Measurements from ENCODE around the gene L1CAM. TPM values are rescaled to one million over a fixed set of nuclear protein-coding genes. Genes with fewer than 3 reads are reported as not detected.

Gene L1CAM
- total and polyA plus RNA-seq, 9 of the 15 experiments (the other 6 are each of a cell fraction or from before 2014, with no cell fraction given): 0.09 to 0.86 (median 0.26) TPM; not detected in 3

GRCh38 chrX:153875391-153876111, 10.4 kb downstream of the L1CAM start (continued):
- TF ChIP-seq NR3C1 (CRISPR knock-in tag; IDR thresholded peaks at IDR 0.05): peak; percentile 100
- TF ChIP-seq CHCHD3 (CRISPR knock-in tag; IDR thresholded peaks at IDR 0.05): no peak
- TF ChIP-seq, protein P1, sequence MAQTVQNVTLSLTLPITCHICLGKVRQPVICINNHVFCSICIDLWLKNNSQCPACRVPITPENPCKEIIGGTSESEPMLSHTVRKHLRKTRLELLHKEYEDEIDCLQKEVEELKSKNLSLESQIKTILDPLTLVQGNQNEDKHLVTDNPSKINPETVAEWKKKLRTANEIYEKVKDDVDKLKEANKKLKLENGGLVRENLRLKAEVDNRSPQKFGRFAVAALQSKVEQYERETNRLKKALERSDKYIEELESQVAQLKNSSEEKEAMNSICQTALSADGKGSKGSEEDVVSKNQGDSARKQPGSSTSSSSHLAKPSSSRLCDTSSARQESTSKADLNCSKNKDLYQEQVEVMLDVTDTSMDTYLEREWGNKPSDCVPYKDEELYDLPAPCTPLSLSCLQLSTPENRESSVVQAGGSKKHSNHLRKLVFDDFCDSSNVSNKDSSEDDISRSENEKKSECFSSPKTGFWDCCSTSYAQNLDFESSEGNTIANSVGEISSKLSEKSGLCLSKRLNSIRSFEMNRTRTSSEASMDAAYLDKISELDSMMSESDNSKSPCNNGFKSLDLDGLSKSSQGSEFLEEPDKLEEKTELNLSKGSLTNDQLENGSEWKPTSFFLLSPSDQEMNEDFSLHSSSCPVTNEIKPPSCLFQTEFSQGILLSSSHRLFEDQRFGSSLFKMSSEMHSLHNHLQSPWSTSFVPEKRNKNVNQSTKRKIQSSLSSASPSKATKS (CRISPR knock-in tag; IDR thresholded peaks at IDR 0.05): no peak
- TF ChIP-seq FOXP1 (CRISPR knock-in tag; IDR thresholded peaks at IDR 0.05): peak; percentile 100
- TF ChIP-seq CCAR2 (IDR thresholded peaks at IDR 0.05; ENCODE audit: low read depth, low read length): no peak
- TF ChIP-seq, protein P2, sequence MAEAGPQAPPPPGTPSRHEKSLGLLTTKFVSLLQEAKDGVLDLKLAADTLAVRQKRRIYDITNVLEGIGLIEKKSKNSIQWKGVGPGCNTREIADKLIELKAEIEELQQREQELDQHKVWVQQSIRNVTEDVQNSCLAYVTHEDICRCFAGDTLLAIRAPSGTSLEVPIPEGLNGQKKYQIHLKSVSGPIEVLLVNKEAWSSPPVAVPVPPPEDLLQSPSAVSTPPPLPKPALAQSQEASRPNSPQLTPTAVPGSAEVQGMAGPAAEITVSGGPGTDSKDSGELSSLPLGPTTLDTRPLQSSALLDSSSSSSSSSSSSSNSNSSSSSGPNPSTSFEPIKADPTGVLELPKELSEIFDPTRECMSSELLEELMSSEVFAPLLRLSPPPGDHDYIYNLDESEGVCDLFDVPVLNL (CRISPR knock-in tag; IDR thresholded peaks at IDR 0.05; ENCODE audit: low read depth): peak; percentile 96
- no peak for TF ChIP-seq SMARCB1 (IDR thresholded peaks at IDR 0.05; ENCODE audit: insufficient read length, low read depth)
- TF ChIP-seq, protein P3, sequence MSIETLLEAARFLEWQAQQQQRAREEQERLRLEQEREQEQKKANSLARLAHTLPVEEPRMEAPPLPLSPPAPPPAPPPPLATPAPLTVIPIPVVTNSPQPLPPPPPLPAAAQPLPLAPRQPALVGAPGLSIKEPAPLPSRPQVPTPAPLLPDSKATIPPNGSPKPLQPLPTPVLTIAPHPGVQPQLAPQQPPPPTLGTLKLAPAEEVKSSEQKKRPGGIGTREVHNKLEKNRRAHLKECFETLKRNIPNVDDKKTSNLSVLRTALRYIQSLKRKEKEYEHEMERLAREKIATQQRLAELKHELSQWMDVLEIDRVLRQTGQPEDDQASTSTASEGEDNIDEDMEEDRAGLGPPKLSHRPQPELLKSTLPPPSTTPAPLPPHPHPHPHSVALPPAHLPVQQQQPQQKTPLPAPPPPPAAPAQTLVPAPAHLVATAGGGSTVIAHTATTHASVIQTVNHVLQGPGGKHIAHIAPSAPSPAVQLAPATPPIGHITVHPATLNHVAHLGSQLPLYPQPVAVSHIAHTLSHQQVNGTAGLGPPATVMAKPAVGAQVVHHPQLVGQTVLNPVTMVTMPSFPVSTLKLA (conservative IDR thresholded peaks at IDR 0.05): peak; percentile 86 to 94
- no peak for TF ChIP-seq PATZ1 (CRISPR knock-in tag; IDR thresholded peaks at IDR 0.05; ENCODE audit: borderline replicate concordance)
- no peak for TF ChIP-seq ZNF75A (CRISPR knock-in tag; IDR thresholded peaks at IDR 0.05)
- TF ChIP-seq EP300 (IDR thresholded peaks at IDR 0.05; ENCODE audit: low read length): no peak
- no peak for TF ChIP-seq EGR1 (conservative IDR thresholded peaks at IDR 0.05)
- TF ChIP-seq, protein P4, sequence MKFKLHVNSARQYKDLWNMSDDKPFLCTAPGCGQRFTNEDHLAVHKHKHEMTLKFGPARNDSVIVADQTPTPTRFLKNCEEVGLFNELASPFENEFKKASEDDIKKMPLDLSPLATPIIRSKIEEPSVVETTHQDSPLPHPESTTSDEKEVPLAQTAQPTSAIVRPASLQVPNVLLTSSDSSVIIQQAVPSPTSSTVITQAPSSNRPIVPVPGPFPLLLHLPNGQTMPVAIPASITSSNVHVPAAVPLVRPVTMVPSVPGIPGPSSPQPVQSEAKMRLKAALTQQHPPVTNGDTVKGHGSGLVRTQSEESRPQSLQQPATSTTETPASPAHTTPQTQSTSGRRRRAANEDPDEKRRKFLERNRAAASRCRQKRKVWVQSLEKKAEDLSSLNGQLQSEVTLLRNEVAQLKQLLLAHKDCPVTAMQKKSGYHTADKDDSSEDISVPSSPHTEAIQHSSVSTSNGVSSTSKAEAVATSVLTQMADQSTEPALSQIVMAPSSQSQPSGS (CRISPR knock-in tag; IDR thresholded peaks at IDR 0.05): peak; percentile 88
- TF ChIP-seq, protein P5, sequence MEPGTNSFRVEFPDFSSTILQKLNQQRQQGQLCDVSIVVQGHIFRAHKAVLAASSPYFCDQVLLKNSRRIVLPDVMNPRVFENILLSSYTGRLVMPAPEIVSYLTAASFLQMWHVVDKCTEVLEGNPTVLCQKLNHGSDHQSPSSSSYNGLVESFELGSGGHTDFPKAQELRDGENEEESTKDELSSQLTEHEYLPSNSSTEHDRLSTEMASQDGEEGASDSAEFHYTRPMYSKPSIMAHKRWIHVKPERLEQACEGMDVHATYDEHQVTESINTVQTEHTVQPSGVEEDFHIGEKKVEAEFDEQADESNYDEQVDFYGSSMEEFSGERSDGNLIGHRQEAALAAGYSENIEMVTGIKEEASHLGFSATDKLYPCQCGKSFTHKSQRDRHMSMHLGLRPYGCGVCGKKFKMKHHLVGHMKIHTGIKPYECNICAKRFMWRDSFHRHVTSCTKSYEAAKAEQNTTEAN (CRISPR knock-in tag; IDR thresholded peaks at IDR 0.05): peak; percentile 96
- TF ChIP-seq THRA (IDR thresholded peaks at IDR 0.05): no peak

Data from K562 (cell line).